ENCODE measurements around the gene ANXA4. TPM values are rescaled to one million over a fixed set of nuclear protein-coding genes. Genes with fewer than 3 reads are reported as not detected.

Gene ANXA4
- polyA plus RNA-seq, 2 donors, result 25.7 to 57.0 TPM

- H3K27ac ChIP-seq (ENCODE audit: low read depth in 2 of 2, low read length in 1 of 2), result no peak overlapping the region
- H3K36me3 ChIP-seq (ENCODE audit: control insufficient read depth in 2 of 2, insufficient read depth in 2 of 2, low read length in 1 of 2), result no peaks in the 10 kb centered on the region
- no peaks in the 10 kb centered on the region for H3K27me3 ChIP-seq (ENCODE audit: control insufficient read depth in 1 of 2, insufficient read depth in 2 of 2, low read length in 2 of 2)
- H3K9me3 ChIP-seq (ENCODE audit: control insufficient read depth in 2 of 2, insufficient read depth in 1 of 2, low read depth in 1 of 2, low read length in 1 of 2), result no peaks in the 10 kb centered on the region
- WGBS, 2 donors, result 64 to 73% methylated on average over 5 of the region's 5 CpGs
- H3K4me1 ChIP-seq (ENCODE audit: control insufficient read depth in 2 of 2, insufficient read depth in 2 of 2, low read length in 1 of 2), result peaks cover 0 to 10% of the 10 kb centered on the region in 2 donors
- no peak overlapping the region for H3K4me3 ChIP-seq (ENCODE audit: low read depth in 1 of 2, low read length in 2 of 2)
Measured at GRCh38 chr2:69718338-69718965, 23.5 kb upstream of the ANXA4 start.

- H3K4me3 ChIP-seq (ENCODE audit: low read depth in 1 of 2, low read length in 2 of 2), result no peak overlapping the region
- 60 to 82% methylated on average over 1 of the region's 1 CpG for WGBS, 2 donors
- H3K36me3 ChIP-seq (ENCODE audit: control insufficient read depth in 2 of 2, insufficient read depth in 2 of 2, low read length in 1 of 2), result no peaks in the 10 kb centered on the region
- no peaks in the 10 kb centered on the region for H3K27me3 ChIP-seq (ENCODE audit: control insufficient read depth in 1 of 2, insufficient read depth in 2 of 2, low read length in 2 of 2)
- peaks cover 0 to 6% of the 10 kb centered on the region in 2 donors for H3K4me1 ChIP-seq (ENCODE audit: control insufficient read depth in 2 of 2, insufficient read depth in 2 of 2, low read length in 1 of 2)
- H3K27ac ChIP-seq (ENCODE audit: low read depth in 2 of 2, low read length in 1 of 2), result no peak overlapping the region
- no peaks in the 10 kb centered on the region for H3K9me3 ChIP-seq (ENCODE audit: control insufficient read depth in 2 of 2, insufficient read depth in 1 of 2, low read depth in 1 of 2, low read length in 1 of 2)
Measured at GRCh38 chr2:69720404-69720803, 21.5 kb upstream of the ANXA4 start.

- Histone ChIP-seq H3K9me3 (ENCODE audit: control insufficient read depth in 2 of 2, insufficient read depth in 1 of 2, low read depth in 1 of 2, low read length in 1 of 2) (no peaks in the 10 kb centered on the region), H3K4me1 (ENCODE audit: control insufficient read depth in 2 of 2, insufficient read depth in 2 of 2, low read length in 1 of 2) (peaks cover 0 to 6% of the 10 kb centered on the region in 2 donors)
- WGBS, 2 donors, result 83 to 84% methylated on average over 4 of the region's 4 CpGs
Measured at GRCh38 chr2:69721022-69721421, 20.9 kb upstream of the ANXA4 start.

GRCh38 chr2:69723791-69724190 lies 18.1 kb upstream of the ANXA4 start:
- no peak overlapping the region for H3K4me3 ChIP-seq (ENCODE audit: low read depth in 1 of 2, low read length in 2 of 2)
- no peak overlapping the region for H3K27ac ChIP-seq (ENCODE audit: low read depth in 2 of 2, low read length in 1 of 2)
- H3K36me3 ChIP-seq (ENCODE audit: control insufficient read depth in 2 of 2, insufficient read depth in 2 of 2, low read length in 1 of 2), result no peaks in the 10 kb centered on the region
- H3K4me1 ChIP-seq (ENCODE audit: control insufficient read depth in 2 of 2, insufficient read depth in 2 of 2, low read length in 1 of 2), result no peaks in the 10 kb centered on the region
- H3K27me3 ChIP-seq (ENCODE audit: control insufficient read depth in 1 of 2, insufficient read depth in 2 of 2, low read length in 2 of 2), result no peaks in the 10 kb centered on the region
- 90 to 91% methylated on average over 14 of the region's 14 CpGs for WGBS, 2 donors
- H3K9me3 ChIP-seq (ENCODE audit: control insufficient read depth in 2 of 2, insufficient read depth in 1 of 2, low read depth in 1 of 2, low read length in 1 of 2), result no peaks in the 10 kb centered on the region

More at GRCh38 chr2:69721022-69721421, 20.9 kb upstream of the ANXA4 start:
- H3K36me3 ChIP-seq (ENCODE audit: control insufficient read depth in 2 of 2, insufficient read depth in 2 of 2, low read length in 1 of 2), result no peaks in the 10 kb centered on the region
- H3K27ac ChIP-seq (ENCODE audit: low read depth in 2 of 2, low read length in 1 of 2), result no peak overlapping the region
- H3K27me3 ChIP-seq (ENCODE audit: control insufficient read depth in 1 of 2, insufficient read depth in 2 of 2, low read length in 2 of 2), result no peaks in the 10 kb centered on the region
- H3K4me3 ChIP-seq (ENCODE audit: low read depth in 1 of 2, low read length in 2 of 2), result no peak overlapping the region

- H3K36me3 ChIP-seq (ENCODE audit: control insufficient read depth in 2 of 2, insufficient read depth in 2 of 2, low read length in 1 of 2), result no peaks in the 10 kb centered on the region
- no peaks in the 10 kb centered on the region for H3K9me3 ChIP-seq (ENCODE audit: control insufficient read depth in 2 of 2, insufficient read depth in 1 of 2, low read depth in 1 of 2, low read length in 1 of 2)
- no peak overlapping the region for H3K27ac ChIP-seq (ENCODE audit: low read depth in 2 of 2, low read length in 1 of 2)
- no peaks in the 10 kb centered on the region for H3K4me1 ChIP-seq (ENCODE audit: control insufficient read depth in 2 of 2, insufficient read depth in 2 of 2, low read length in 1 of 2)
- peak overlapping the region in 1 of 2 donors; percentile 29 for H3K4me3 ChIP-seq (ENCODE audit: low read depth in 1 of 2, low read length in 2 of 2)
- H3K27me3 ChIP-seq (ENCODE audit: control insufficient read depth in 1 of 2, insufficient read depth in 2 of 2, low read length in 2 of 2), result no peaks in the 10 kb centered on the region
- 2 to 6% methylated on average over 13 of the region's 13 CpGs for WGBS, 2 donors
Measured at GRCh38 chr2:69724540-69725159, 17.3 kb upstream of the ANXA4 start.

GRCh38 chr2:69725706-69726360 lies 16.1 kb upstream of the ANXA4 start:
- H3K36me3 ChIP-seq (ENCODE audit: control insufficient read depth in 2 of 2, insufficient read depth in 2 of 2, low read length in 1 of 2), result no peaks in the 10 kb centered on the region
- H3K27ac ChIP-seq (ENCODE audit: low read depth in 2 of 2, low read length in 1 of 2), result no peak overlapping the region
- WGBS, 2 donors, result 90 to 94% methylated on average over 7 of the region's 7 CpGs
- H3K9me3 ChIP-seq (ENCODE audit: control insufficient read depth in 2 of 2, insufficient read depth in 1 of 2, low read depth in 1 of 2, low read length in 1 of 2), result no peaks in the 10 kb centered on the region
- no peaks in the 10 kb centered on the region for H3K4me1 ChIP-seq (ENCODE audit: control insufficient read depth in 2 of 2, insufficient read depth in 2 of 2, low read length in 1 of 2)
- no peaks in the 10 kb centered on the region for H3K27me3 ChIP-seq (ENCODE audit: control insufficient read depth in 1 of 2, insufficient read depth in 2 of 2, low read length in 2 of 2)
- H3K4me3 ChIP-seq (ENCODE audit: low read depth in 1 of 2, low read length in 2 of 2), result no peak overlapping the region

- no peaks in the 10 kb centered on the region for H3K9me3 ChIP-seq (ENCODE audit: control insufficient read depth in 2 of 2, insufficient read depth in 1 of 2, low read depth in 1 of 2, low read length in 1 of 2)
- WGBS, 2 donors, result 94 to 95% methylated on average over 5 of the region's 5 CpGs
- H3K27ac ChIP-seq (ENCODE audit: low read depth in 2 of 2, low read length in 1 of 2), result no peak overlapping the region
- no peaks in the 10 kb centered on the region for H3K36me3 ChIP-seq (ENCODE audit: control insufficient read depth in 2 of 2, insufficient read depth in 2 of 2, low read length in 1 of 2)
- H3K27me3 ChIP-seq (ENCODE audit: control insufficient read depth in 1 of 2, insufficient read depth in 2 of 2, low read length in 2 of 2), result no peaks in the 10 kb centered on the region
- no peaks in the 10 kb centered on the region for H3K4me1 ChIP-seq (ENCODE audit: control insufficient read depth in 2 of 2, insufficient read depth in 2 of 2, low read length in 1 of 2)
- H3K4me3 ChIP-seq (ENCODE audit: low read depth in 1 of 2, low read length in 2 of 2), result no peak overlapping the region
Measured at GRCh38 chr2:69729266-69729665, 12.7 kb upstream of the ANXA4 start.

GRCh38 chr2:69729781-69730180 lies 12.2 kb upstream of the ANXA4 start:
- WGBS, 2 donors, result 92 to 93% methylated on average over 5 of the region's 5 CpGs
- no peaks in the 10 kb centered on the region for H3K36me3 ChIP-seq (ENCODE audit: control insufficient read depth in 2 of 2, insufficient read depth in 2 of 2, low read length in 1 of 2)
- H3K27ac ChIP-seq (ENCODE audit: low read depth in 2 of 2, low read length in 1 of 2), result no peak overlapping the region
- H3K9me3 ChIP-seq (ENCODE audit: control insufficient read depth in 2 of 2, insufficient read depth in 1 of 2, low read depth in 1 of 2, low read length in 1 of 2), result no peaks in the 10 kb centered on the region
- H3K4me3 ChIP-seq (ENCODE audit: low read depth in 1 of 2, low read length in 2 of 2), result no peak overlapping the region
- no peaks in the 10 kb centered on the region for H3K4me1 ChIP-seq (ENCODE audit: control insufficient read depth in 2 of 2, insufficient read depth in 2 of 2, low read length in 1 of 2)
- no peaks in the 10 kb centered on the region for H3K27me3 ChIP-seq (ENCODE audit: control insufficient read depth in 1 of 2, insufficient read depth in 2 of 2, low read length in 2 of 2)

- Histone ChIP-seq H3K4me1 (ENCODE audit: control insufficient read depth in 2 of 2, insufficient read depth in 2 of 2, low read length in 1 of 2) (no peaks in the 10 kb centered on the region), H3K27me3 (ENCODE audit: control insufficient read depth in 1 of 2, insufficient read depth in 2 of 2, low read length in 2 of 2) (no peaks in the 10 kb centered on the region), H3K4me3 (ENCODE audit: low read depth in 1 of 2, low read length in 2 of 2) (no peak overlapping the region), H3K9me3 (ENCODE audit: control insufficient read depth in 2 of 2, insufficient read depth in 1 of 2, low read depth in 1 of 2, low read length in 1 of 2) (no peaks in the 10 kb centered on the region), H3K36me3 (ENCODE audit: control insufficient read depth in 2 of 2, insufficient read depth in 2 of 2, low read length in 1 of 2) (no peaks in the 10 kb centered on the region), H3K27ac (ENCODE audit: low read depth in 2 of 2, low read length in 1 of 2) (no peak overlapping the region)
- 82 to 91% methylated on average over 6 of the region's 6 CpGs for WGBS, 2 donors
Measured at GRCh38 chr2:69731147-69731970, 10.6 kb upstream of the ANXA4 start.

All from esophagus (tissue), 2 donors.